K562 (cell line): Measurements from ENCODE around the gene PPIF. TPM values are rescaled to one million over a fixed set of nuclear protein-coding genes. Genes with fewer than 3 reads are reported as not detected.

Experiments used
- BCOR ChIP-seq: fragments of 450-650 bp; IDR thresholded peaks from 2 replicates; pipeline ENCODE4 v1.6.1; 2016
- BMI1 ChIP-seq: fragments of 150-350 bp; IDR thresholded peaks from 2 replicates; pipeline ENCODE4 v1.6.1; 2014; ENCODE audit warnings: low read length
- MTA2 ChIP-seq: fragments of 450-650 bp; IDR thresholded peaks from 2 replicates; pipeline ENCODE4 v1.6.1; 2016; ENCODE audit warnings: low read depth
- PHTF2 ChIP-seq: fragments of 250-450 bp; sonication (Bioruptor Pico); IDR thresholded peaks from 2 replicates; pipeline ENCODE4 v1.5.0; 2021; ENCODE audit warnings: mild to moderate bottlenecking
- RERE ChIP-seq: sonication (generic); formaldehyde crosslinking; IDR thresholded peaks from 2 replicates; pipeline ENCODE4 v1.8.0; 2023; ENCODE audit warnings: missing genetic modification reagents, mild to moderate bottlenecking, borderline replicate concordance
- YBX1 ChIP-seq: fragments of 450-650 bp; IDR thresholded peaks from 2 replicates; pipeline ENCODE4 v1.7.1; 2016; ENCODE audit warnings: mild to moderate bottlenecking
- ZNF277 ChIP-seq: fragments of 250-450 bp; sonication (Bioruptor Pico); IDR thresholded peaks from 2 replicates; pipeline ENCODE4 v1.8.0; 2022; ENCODE audit warnings: inconsistent platforms, mild to moderate bottlenecking, moderate library complexity, borderline replicate concordance
- ZNF3 ChIP-seq: fragments of 250-450 bp; sonication (Bioruptor Pico); IDR thresholded peaks from 2 replicates; pipeline ENCODE4 v1.5.0; 2021; ENCODE audit warnings: mild to moderate bottlenecking, moderate library complexity
- ZNF384 ChIP-seq: IDR thresholded peaks from 2 replicates; pipeline ENCODE4 v1.6.1; 2012; ENCODE audit warnings: low read depth, low read length, improper control_type of control experiment
- ZNF639 ChIP-seq, 2 experiments: fragments of 200-800 bp in 1 of 2; sonication (Bioruptor generic) in 1 of 2; sonication (generic) in 1 of 2; formaldehyde crosslinking in 1 of 2; IDR thresholded peaks in 1 of 2; conservative IDR thresholded peaks in 1 of 2; 2 replicates each; pipeline versions ENCODE4 v1.5.0 to v1.6.1; 2016 to 2020; ENCODE audit warnings: missing compliant biosample characterization in 1 of 2, missing genetic modification characterization in 1 of 2, missing genetic modification reagents in 1 of 2
- ZSCAN29 ChIP-seq: fragments of 450-650 bp; IDR thresholded peaks from 2 replicates; pipeline ENCODE4 v1.6.1; 2017
- polyA plus RNA-seq, 8 experiments: library from polyadenylated mRNA; depleted of rRNA in 4 of 8; stranded (reverse) in 5 of 8; unstranded in 3 of 8; fragments of >200 nt; fragmentation: Nextera tagmentation in 2 of 8; fragmentation: Illumina TruSeq in 1 of 8; extraction: Ambion mirVana in 2 of 8; extraction: Trizol in 1 of 8; gene quantifications; 2 replicates each; pipeline versions ENCODE4 v1.2.1 to v1.2.3, GENCODE V29; 2011 to 2014; ENCODE audit warnings: inconsistent platforms in 1 of 8, missing spikeins in 1 of 8
- total RNA-seq, 7 experiments: library from RNA; depleted of rRNA in 6 of 7; stranded (reverse); fragments of >200 nt in 6 of 7; fragmentation: Illumina TruSeq in 2 of 7; extraction: Trizol in 2 of 7; gene quantifications; 2 replicates each; pipeline versions ENCODE4 v1.2.1 to v1.2.3, GENCODE V29; 2011 to 2021; ENCODE audit warnings: low replicate concordance in 1 of 7

PPIF gene
- total and polyA plus RNA-seq, 9 of the 15 experiments (the other 6 are each of a cell fraction or from before 2014, with no cell fraction given), result 40.9 to 287 (median 117) TPM

- no peak for TF ChIP-seq RERE
- no peak for TF ChIP-seq MTA2
- TF ChIP-seq ZNF639 (CRISPR knock-in tag; conservative IDR thresholded peaks at IDR 0.05 in 1 of 2, IDR thresholded peaks at IDR 0.05 in 1 of 2), result no peak
- no peak for TF ChIP-seq ZNF3 (CRISPR knock-in tag)
- TF ChIP-seq ZSCAN29, result no peak
- no peak for TF ChIP-seq ZNF277 (CRISPR knock-in tag)
- peak; percentile 88 for TF ChIP-seq ZNF384
- TF ChIP-seq PHTF2, result no peak
- TF ChIP-seq BMI1, result no peak
- peak; percentile 87 for TF ChIP-seq BCOR
- TF ChIP-seq YBX1, result no peak
Observed at GRCh38 chr10:79374312-79375191, 27.3 kb downstream of the PPIF start (continued).
